ENCODE results near the gene CYBC1.

Gene CYBC1

GRCh38 chr17:82493226-82493781, 42.8 kb upstream of the CYBC1 start:
- no peak for DNase-seq
- no peaks in the 10 kb centered on the region for H3K36me3 ChIP-seq
- no peak for TF ChIP-seq CTCF (IDR thresholded peaks at IDR 0.05; ENCODE audit: low read depth, low read length)
- no peak overlapping the region for H3K4me3 ChIP-seq (ENCODE audit: low read depth, low read length)
- no peaks in the 10 kb centered on the region for H3K27me3 ChIP-seq
- H3K9me3 ChIP-seq, result no peaks in the 10 kb centered on the region
- H3K4me1 ChIP-seq, result peaks cover 7% of the 10 kb centered on the region

- H3K4me1 ChIP-seq, result peaks cover 7% of the 10 kb centered on the region
- H3K9me3 ChIP-seq, result no peaks in the 10 kb centered on the region
- no peak overlapping the region for H3K4me3 ChIP-seq (ENCODE audit: low read depth, low read length)
- no peak for DNase-seq
- H3K27me3 ChIP-seq, result no peaks in the 10 kb centered on the region
- H3K36me3 ChIP-seq, result no peaks in the 10 kb centered on the region
- no peak for TF ChIP-seq CTCF (IDR thresholded peaks at IDR 0.05; ENCODE audit: low read depth, low read length)
Measured at GRCh38 chr17:82492643-82493225, 42.2 kb upstream of the CYBC1 start.

GRCh38 chr17:82491533-82491932, 41.0 kb upstream of the CYBC1 start:
- H3K9me3 ChIP-seq, result no peaks in the 10 kb centered on the region
- no peak for DNase-seq
- TF ChIP-seq CTCF (IDR thresholded peaks at IDR 0.05; ENCODE audit: low read depth, low read length), result no peak
- peaks cover 4% of the 10 kb centered on the region for H3K4me1 ChIP-seq
- H3K27me3 ChIP-seq, result no peaks in the 10 kb centered on the region
- H3K36me3 ChIP-seq, result no peaks in the 10 kb centered on the region
- H3K4me3 ChIP-seq (ENCODE audit: low read depth, low read length), result no peak overlapping the region

GRCh38 chr17:82491196-82491530, 40.6 kb upstream of the CYBC1 start:
- no peaks in the 10 kb centered on the region for H3K27me3 ChIP-seq
- no peaks in the 10 kb centered on the region for H3K9me3 ChIP-seq
- peaks cover 2% of the 10 kb centered on the region for H3K36me3 ChIP-seq
- H3K4me3 ChIP-seq (ENCODE audit: low read depth, low read length), result no peak overlapping the region
- peaks cover 4% of the 10 kb centered on the region for H3K4me1 ChIP-seq
- no peak for DNase-seq
- TF ChIP-seq CTCF (IDR thresholded peaks at IDR 0.05; ENCODE audit: low read depth, low read length), result no peak

GRCh38 chr17:82490512-82491195, 40.1 kb upstream of the CYBC1 start:
- H3K27me3 ChIP-seq, result no peaks in the 10 kb centered on the region
- H3K9me3 ChIP-seq, result no peaks in the 10 kb centered on the region
- H3K4me3 ChIP-seq (ENCODE audit: low read depth, low read length), result no peak overlapping the region
- DNase-seq, result no peak
- peaks cover 8% of the 10 kb centered on the region for H3K36me3 ChIP-seq
- peaks cover 4% of the 10 kb centered on the region for H3K4me1 ChIP-seq
- no peak for TF ChIP-seq CTCF (IDR thresholded peaks at IDR 0.05; ENCODE audit: low read depth, low read length)

GRCh38 chr17:82489851-82490511, 39.4 kb upstream of the CYBC1 start:
- DNase-seq, result no peak
- Histone ChIP-seq H3K4me1 (peaks cover 4% of the 10 kb centered on the region), H3K9me3 (no peaks in the 10 kb centered on the region), H3K4me3 (ENCODE audit: low read depth, low read length) (no peak overlapping the region), H3K27me3 (no peaks in the 10 kb centered on the region), H3K36me3 (peaks cover 14% of the 10 kb centered on the region)
- TF ChIP-seq CTCF (IDR thresholded peaks at IDR 0.05; ENCODE audit: low read depth, low read length), result no peak
